ENCODE data around the gene ATP2A2. TPM values are rescaled to one million over a fixed set of nuclear protein-coding genes. Genes with fewer than 3 reads are reported as not detected.
A peak's percentile ranks its signal among the peaks of the same experiment; 100 is the strongest.
"Not testable (repeated sequence)": the region's sequence is repeated elsewhere in the genome, so short reads cannot be mapped to it uniquely, and the experiment has no call there.

The ATP2A2 gene
- total RNA-seq, 2 experiments from 2014 or later = 148 to 151 TPM

DNA sequence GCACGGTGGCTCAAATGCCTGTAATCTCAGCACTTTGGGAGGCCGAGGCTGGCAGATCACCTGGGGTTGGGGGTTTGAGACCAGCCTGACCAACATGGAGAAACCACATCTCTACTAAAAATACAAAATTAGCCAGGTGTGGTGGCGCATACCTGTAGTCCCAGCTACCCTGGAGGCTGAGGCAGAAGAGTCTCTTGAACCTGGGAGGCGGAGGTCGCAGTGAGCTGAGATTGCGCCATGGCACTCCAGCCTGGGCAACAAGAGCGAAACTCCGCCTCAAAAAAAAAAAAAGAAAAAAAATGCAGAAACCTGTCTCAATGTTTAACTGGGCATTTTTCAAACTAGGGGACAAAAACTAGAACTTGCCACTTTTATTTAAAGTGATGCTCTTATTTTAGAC, 59.2 kb downstream of the ATP2A2 start:
- not testable (repeated sequence) for H3K4me1 Mint-ChIP-seq, H3K9me3 Mint-ChIP-seq, DNase-seq, H3K4me3 Mint-ChIP-seq, H3K27me3 Mint-ChIP-seq
- H3K27ac Mint-ChIP-seq = peak overlapping the region; percentile 42
- H3K36me3 Mint-ChIP-seq = peaks cover 38% of the 10 kb centered on the region

DNA sequence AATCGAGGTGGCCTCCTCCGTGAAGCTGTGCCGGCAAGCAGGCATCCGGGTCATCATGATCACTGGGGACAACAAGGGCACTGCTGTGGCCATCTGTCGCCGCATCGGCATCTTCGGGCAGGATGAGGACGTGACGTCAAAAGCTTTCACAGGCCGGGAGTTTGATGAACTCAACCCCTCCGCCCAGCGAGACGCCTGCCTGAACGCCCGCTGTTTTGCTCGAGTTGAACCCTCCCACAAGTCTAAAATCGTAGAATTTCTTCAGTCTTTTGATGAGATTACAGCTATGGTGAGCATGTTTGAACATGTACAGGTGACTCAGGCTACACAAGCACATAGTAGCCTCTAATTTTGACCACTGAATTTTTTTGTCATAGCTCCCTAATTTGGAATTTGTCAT, 59.7 kb downstream of the ATP2A2 start:
- no peak for DNase-seq
- peak overlapping the region; percentile 42 for H3K27ac Mint-ChIP-seq
- no peaks in the 10 kb centered on the region for H3K9me3 Mint-ChIP-seq
- H3K36me3 Mint-ChIP-seq = peaks cover 36% of the 10 kb centered on the region
- no peaks in the 10 kb centered on the region for H3K27me3 Mint-ChIP-seq
- H3K4me3 Mint-ChIP-seq = no peak overlapping the region
- H3K4me1 Mint-ChIP-seq = peaks cover 3% of the 10 kb centered on the region

DNA sequence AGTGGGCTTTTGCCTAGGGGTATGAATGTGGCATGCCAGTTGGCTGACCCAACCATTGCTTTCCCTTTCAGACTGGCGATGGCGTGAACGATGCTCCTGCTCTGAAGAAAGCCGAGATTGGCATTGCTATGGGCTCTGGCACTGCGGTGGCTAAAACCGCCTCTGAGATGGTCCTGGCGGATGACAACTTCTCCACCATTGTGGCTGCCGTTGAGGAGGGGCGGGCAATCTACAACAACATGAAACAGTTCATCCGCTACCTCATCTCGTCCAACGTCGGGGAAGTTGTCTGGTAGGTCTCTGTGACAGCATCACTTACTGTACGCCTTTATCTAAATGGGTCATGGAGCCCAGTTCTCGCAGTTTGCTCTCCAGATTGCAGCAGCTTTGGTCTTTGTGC, 61.1 kb downstream of the ATP2A2 start:
- DNase-seq = no peak
- Mint-ChIP-seq H3K36me3 (peaks cover 36% of the 10 kb centered on the region), H3K9me3 (no peaks in the 10 kb centered on the region), H3K27ac (no peak overlapping the region), H3K4me1 (peaks cover 3% of the 10 kb centered on the region), H3K27me3 (no peaks in the 10 kb centered on the region), H3K4me3 (no peak overlapping the region)

DNA sequence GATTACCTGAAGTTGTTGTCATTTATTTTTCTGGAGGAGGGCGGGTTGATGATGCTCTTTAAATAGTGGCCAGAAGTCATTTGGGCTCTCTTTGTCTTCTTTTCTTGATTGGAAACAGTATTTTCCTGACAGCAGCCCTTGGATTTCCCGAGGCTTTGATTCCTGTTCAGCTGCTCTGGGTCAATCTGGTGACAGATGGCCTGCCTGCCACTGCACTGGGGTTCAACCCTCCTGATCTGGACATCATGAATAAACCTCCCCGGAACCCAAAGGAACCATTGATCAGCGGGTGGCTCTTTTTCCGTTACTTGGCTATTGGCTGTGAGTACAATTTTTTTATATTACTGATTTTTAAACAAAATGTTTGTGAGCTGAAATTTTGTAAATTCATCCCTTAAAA, 62.1 kb downstream of the ATP2A2 start:
- Mint-ChIP-seq H3K9me3 (no peaks in the 10 kb centered on the region), H3K4me3 (no peak overlapping the region), H3K4me1 (peaks cover 3% of the 10 kb centered on the region), H3K27ac (no peak overlapping the region), H3K36me3 (peaks cover 41% of the 10 kb centered on the region), H3K27me3 (no peaks in the 10 kb centered on the region)
- DNase-seq = no peak

DNA sequence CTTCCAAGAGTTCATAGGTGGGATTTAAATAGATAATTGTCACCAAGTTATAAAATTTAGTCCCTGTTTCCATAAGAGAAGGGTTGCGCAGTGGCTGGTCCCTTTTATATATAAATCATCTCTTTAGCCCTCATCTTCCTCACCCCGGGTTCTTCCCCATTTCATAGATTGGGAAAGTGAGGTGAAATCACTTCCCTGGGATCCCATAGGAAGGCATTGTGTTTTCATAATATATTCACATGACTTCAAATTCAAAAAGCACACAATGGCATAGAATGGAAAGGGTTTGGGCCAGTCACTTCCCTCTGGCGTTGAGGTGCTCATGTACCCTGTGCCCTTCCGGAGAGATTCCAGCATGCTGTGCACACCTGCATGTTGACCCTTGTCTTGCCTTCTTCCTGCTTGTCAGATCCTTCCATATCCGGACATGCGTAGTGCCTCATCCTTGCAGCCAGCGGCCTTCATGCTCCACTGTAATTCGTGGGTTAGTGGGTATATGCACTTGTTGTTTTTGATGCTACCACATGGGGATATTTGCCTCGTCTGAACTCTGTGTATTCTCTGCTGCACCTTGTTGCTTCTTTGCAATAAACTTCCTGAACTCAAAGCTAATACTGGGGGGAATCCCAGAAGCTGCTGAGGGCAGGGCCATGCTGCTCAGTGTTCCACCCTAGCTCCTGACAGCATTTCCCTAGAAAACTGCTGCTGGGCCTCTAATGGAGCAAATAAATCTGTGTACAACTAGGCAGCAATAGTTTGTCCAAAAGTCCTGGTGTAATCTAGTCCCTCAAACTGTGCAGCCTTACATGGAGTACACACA, 62.9 kb downstream of the ATP2A2 start:
- Mint-ChIP-seq H3K9me3 (no peaks in the 10 kb centered on the region), H3K27ac (no peak overlapping the region), H3K4me1 (peaks cover 9% of the 10 kb centered on the region), H3K36me3 (peaks cover 39% of the 10 kb centered on the region), H3K4me3 (no peak overlapping the region), H3K27me3 (no peaks in the 10 kb centered on the region)
- no peak for DNase-seq

DNA sequence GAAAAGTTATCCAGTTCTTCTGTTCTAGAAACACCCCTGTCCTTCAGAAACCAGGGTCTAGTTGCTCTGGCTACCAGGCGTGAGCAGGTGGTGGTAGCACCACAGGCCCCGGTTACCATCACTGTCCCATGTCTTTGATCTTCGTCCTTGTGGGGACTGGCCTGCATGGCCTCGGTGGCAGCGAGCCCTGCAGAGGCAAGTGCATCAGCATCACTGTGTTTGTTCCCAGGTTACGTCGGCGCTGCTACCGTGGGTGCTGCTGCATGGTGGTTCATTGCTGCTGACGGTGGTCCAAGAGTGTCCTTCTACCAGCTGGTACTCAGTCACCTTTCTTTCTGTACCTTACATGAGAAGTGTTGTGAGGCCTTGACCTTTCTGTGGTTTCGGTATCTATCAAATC, 63.6 kb downstream of the ATP2A2 start:
- Mint-ChIP-seq H3K9me3 (no peaks in the 10 kb centered on the region), H3K4me3 (no peak overlapping the region), H3K36me3 (peaks cover 38% of the 10 kb centered on the region), H3K27ac (peak overlapping the region; percentile 29), H3K27me3 (no peaks in the 10 kb centered on the region), H3K4me1 (peaks cover 16% of the 10 kb centered on the region)
- no peak for DNase-seq

DNA sequence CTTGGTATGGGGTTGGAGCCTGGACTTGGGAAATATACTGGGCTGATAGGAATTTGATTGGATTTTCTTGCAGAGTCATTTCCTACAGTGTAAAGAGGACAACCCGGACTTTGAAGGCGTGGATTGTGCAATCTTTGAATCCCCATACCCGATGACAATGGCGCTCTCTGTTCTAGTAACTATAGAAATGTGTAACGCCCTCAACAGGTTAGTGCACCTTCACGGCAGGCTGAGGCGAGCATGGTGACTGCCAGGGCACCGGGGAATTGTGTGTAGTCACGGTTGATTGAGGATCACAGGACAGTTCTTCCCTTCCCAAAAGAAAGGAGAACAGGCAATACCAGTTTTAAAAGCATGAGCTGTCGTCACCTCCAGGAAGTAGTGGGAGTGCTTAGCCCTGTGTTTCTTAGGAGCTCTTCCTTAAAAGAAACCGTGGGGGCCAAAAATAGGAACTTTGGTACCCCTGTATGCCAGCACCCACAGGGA, 64.2 kb downstream of the ATP2A2 start:
- Mint-ChIP-seq H3K36me3 (peaks cover 38% of the 10 kb centered on the region), H3K27ac (no peak overlapping the region), H3K4me3 (no peak overlapping the region), H3K27me3 (no peaks in the 10 kb centered on the region), H3K9me3 (no peaks in the 10 kb centered on the region), H3K4me1 (peaks cover 22% of the 10 kb centered on the region)
- no peak for DNase-seq

DNA sequence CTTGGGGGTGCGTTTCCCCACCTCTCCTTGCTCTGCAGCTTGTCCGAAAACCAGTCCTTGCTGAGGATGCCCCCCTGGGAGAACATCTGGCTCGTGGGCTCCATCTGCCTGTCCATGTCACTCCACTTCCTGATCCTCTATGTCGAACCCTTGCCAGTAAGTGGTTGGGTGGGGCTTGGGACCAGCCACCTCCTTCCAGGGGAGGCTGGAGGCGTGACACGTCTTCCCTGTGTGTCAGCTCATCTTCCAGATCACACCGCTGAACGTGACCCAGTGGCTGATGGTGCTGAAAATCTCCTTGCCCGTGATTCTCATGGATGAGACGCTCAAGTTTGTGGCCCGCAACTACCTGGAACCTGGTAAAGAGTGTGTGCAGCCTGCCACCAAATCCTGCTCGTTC, 64.9 kb downstream of the ATP2A2 start:
- no peak for DNase-seq
- Mint-ChIP-seq H3K4me1 (peaks cover 24% of the 10 kb centered on the region), H3K27me3 (no peaks in the 10 kb centered on the region), H3K27ac (no peak overlapping the region), H3K36me3 (peaks cover 35% of the 10 kb centered on the region), H3K4me3 (no peak overlapping the region), H3K9me3 (no peaks in the 10 kb centered on the region)

DNA sequence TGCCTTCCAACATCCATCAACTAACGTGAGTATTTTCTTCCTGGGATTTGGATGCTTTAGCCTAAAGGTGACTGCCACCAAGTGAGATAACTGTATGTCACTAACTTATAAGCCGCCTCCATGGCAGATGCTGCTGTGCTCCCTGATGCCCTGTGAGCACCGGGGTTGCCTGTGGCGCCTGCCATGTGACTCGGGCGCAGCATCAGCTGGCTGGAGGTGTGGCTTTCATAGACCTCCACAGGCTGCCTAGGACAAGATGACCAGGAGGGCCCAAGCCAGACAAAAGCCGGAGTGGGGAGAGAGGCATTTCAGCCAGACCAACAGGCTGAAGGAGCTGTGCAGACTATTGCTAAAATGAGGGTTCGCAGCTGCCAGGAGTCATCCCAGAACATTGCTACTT, 66.7 kb downstream of the ATP2A2 start:
- no peak for DNase-seq
- H3K9me3 Mint-ChIP-seq = no peaks in the 10 kb centered on the region
- peak overlapping the region; percentile 4 for H3K27ac Mint-ChIP-seq
- H3K36me3 Mint-ChIP-seq = peaks cover 37% of the 10 kb centered on the region
- H3K4me3 Mint-ChIP-seq = no peak overlapping the region
- peaks cover 24% of the 10 kb centered on the region for H3K4me1 Mint-ChIP-seq
- H3K27me3 Mint-ChIP-seq = no peaks in the 10 kb centered on the region

DNA sequence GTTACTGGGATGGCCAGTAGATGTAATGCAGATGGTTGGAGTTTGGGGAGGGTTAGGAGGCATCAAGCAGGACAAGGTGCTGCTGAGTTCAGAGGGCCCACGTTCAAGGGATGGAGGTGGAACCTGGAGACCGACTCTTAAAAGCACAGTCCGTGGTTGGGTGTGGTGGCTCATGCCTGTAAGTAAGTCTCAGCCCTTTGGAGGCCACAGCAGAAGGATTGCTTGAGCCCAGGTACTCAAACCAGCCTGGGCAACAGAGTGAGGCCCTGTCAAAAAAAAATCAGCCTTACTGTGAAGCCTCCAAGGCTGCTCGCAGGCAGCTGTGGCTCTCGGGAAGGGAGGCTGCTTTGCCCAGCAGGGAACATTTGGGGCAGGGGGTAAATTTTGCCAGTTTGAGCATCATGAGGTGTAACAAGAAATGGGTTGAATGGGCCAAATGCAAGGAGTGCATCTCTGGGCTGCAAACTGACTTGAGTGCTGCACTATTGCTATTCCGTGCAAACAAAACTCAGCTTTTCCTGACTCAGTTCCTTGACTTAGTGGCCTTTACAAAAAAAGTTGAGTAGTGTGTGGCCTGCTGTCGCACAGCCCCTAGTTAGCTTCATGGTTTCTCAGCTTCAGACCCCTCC, 67.5 kb downstream of the ATP2A2 start:
- Mint-ChIP-seq H3K4me1 (peaks cover 24% of the 10 kb centered on the region), H3K9me3 (no peaks in the 10 kb centered on the region), H3K36me3 (peaks cover 37% of the 10 kb centered on the region), H3K27ac (peak overlapping the region; percentile 42), H3K27me3 (no peaks in the 10 kb centered on the region), H3K4me3 (no peak overlapping the region)
- DNase-seq = no peak

DNA sequence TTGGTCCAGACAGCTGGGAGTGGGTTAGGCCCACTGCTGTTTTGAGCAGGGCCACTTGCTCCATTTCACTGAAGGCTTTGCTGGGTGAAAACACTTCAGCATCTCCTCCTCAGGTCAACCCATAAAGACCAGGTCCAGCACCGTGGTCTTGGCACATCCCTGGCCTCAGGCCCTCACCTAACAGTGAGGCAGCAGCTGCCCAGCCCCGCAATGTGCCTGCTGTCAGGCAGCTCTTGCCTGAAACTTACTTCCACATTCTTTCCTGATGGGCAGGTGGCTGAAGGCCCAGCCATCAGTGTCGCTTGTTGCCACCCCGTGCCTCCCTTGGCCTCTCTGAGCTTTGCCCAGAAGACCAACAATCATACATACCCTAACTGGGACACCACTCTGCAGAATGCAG, 68.0 kb downstream of the ATP2A2 start:
- Mint-ChIP-seq H3K36me3 (peaks cover 33% of the 10 kb centered on the region), H3K27me3 (no peaks in the 10 kb centered on the region), H3K27ac (peak overlapping the region; percentile 80), H3K9me3 (no peaks in the 10 kb centered on the region), H3K4me1 (peaks cover 28% of the 10 kb centered on the region), H3K4me3 (peak overlapping the region; percentile 41)
- DNase-seq = no peak

DNA sequence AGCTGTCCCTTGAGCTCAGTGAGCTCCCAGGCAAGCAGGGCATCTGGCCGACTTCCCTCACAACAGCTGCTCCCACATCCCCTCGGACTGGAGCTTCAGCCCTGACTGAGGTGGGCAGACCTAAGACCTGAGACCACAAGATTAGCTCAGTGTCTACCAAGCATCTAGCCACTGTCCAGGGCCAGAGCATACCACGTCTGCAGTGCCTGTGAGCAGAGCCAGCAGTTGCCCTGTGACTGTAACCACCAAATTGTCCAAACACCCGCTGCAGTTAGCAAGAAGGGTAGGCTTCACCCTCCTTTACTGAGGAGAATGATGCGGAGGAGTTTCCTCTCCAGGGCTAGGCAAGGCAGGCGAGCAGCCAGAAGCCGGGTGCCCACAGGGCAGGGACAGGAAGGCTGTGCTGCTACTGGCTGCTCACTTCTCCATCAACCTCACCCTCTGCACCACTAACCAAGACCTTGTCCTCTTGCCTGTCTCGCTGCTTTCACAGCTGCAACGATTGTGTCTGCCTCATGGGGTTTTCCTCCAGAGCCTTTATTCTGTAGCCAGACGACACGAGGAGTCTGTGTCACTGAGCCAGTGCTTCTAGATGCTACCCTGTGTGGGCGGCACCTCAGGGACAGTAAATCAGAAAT, 68.6 kb downstream of the ATP2A2 start:
- Mint-ChIP-seq H3K27me3 (peaks cover 4% of the 10 kb centered on the region), H3K4me3 (peak overlapping the region; percentile 41), H3K4me1 (peaks cover 31% of the 10 kb centered on the region), H3K36me3 (peaks cover 31% of the 10 kb centered on the region), H3K27ac (peak overlapping the region; percentile 80), H3K9me3 (no peaks in the 10 kb centered on the region)
- peak; percentile 48 for DNase-seq

DNA sequence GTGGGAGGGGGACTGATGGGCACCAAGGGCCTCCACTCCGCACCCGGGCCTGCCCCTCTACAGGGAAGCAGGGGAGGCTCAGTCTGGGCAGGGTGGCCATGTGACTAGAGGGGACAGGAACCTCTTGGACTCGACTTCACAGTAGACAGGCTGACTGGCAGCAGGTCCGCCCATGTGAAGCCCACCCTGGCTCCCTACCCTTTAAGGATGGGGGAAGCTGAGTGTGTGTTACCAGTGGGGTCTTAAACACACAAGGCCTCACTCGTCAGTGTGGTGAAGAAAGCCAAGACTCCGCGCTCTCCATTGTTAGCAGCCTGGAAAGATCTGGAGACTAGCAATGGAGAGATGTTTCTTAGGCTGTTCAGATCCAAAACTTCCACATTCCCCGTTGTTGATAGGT, 70.1 kb downstream of the ATP2A2 start:
- H3K27ac Mint-ChIP-seq = no peak overlapping the region
- no peaks in the 10 kb centered on the region for H3K9me3 Mint-ChIP-seq
- DNase-seq = no peak
- H3K27me3 Mint-ChIP-seq = peaks cover 9% of the 10 kb centered on the region
- no peak overlapping the region for H3K4me3 Mint-ChIP-seq
- peaks cover 22% of the 10 kb centered on the region for H3K36me3 Mint-ChIP-seq
- H3K4me1 Mint-ChIP-seq = peaks cover 36% of the 10 kb centered on the region

DNA sequence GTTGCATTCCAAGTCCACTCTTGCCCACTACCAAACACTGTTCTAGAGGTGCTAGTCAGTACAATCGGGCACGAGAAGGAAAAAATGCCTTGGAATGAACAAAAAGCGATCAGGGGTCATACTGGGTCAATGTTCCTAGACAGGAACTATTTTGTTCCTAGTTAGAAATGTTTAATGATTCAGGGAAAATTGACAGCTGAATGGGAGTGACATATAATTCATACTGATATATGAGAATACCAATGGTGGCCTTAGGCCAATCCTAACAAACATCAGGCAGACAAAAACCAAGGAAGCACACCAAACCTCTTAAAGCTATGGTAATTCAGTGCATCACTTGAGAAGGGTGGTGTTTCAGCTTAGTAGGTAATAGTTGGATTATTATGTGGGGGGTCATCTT, 71.4 kb downstream of the ATP2A2 start:
- H3K4me1 Mint-ChIP-seq = peaks cover 36% of the 10 kb centered on the region
- peaks cover 16% of the 10 kb centered on the region for H3K36me3 Mint-ChIP-seq
- no peak overlapping the region for H3K4me3 Mint-ChIP-seq
- DNase-seq = no peak
- peaks cover 9% of the 10 kb centered on the region for H3K27me3 Mint-ChIP-seq
- no peaks in the 10 kb centered on the region for H3K9me3 Mint-ChIP-seq
- no peak overlapping the region for H3K27ac Mint-ChIP-seq

DNA sequence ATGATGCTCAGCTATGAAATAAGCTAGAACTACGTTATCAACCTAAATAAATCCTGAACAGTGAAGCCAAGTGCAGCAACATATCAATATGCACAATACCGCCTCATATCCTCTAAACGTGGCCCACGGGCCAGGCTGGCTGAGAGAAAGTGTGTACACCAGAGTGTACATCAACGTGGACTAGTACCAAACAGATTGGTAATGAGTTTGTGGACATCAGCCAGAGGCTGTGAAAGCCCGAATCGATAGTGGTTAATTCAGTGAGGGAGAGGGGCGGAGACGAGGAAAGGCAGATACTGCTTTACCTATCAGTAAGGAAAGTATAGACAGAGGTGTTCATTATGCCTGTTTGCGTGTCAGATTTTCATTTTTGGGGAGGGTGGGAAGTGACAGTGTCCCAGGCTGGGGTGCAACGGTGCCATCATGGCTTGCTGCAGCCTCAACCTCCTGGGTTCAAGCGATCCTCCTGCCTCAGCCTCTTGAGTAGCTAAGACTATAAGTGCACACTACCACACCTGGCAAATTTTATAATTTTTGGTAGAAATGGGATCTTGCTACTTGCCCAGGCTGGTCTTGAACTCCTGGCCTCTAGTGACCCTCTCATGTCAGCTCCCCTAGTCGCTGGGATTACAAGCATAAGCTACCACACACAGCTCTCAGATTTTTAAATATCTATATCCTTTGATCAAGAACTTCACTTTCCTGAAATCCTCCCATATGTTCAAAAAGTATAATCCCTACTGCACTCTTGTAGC, 72.3 kb downstream of the ATP2A2 start:
- Mint-ChIP-seq H3K4me1 (peaks cover 33% of the 10 kb centered on the region), H3K36me3 (peaks cover 12% of the 10 kb centered on the region), H3K27me3 (peaks cover 9% of the 10 kb centered on the region), H3K9me3 (no peaks in the 10 kb centered on the region), H3K4me3 (no peak overlapping the region), H3K27ac (no peak overlapping the region)
- DNase-seq = no peak
